Left lung (tissue), 10 donors: ENCODE data around the gene GRIA2. TPM values are rescaled to one million over a fixed set of nuclear protein-coding genes. Genes with fewer than 3 reads are reported as not detected.

Experiments used
- ATAC-seq: fragments of 200-7000 bp; cut with Tn5 transposase; one replicate; pipeline ENCODE4 v1.9.1; 2020; ENCODE audit warnings: moderate library complexity
- DNase-seq, 4 donors: peaks; one replicate each; pipeline ENCODE4 v3.0.0-alpha.2; 2013 to 2020
- H3K27ac ChIP-seq, 2 donors: fragments of 200-600 bp; sonication (generic) in 1 of 2; one replicate each; pipeline versions ENCODE4 v1.5.0 to v1.8.0; 2020 to 2021
- H3K27me3 ChIP-seq, 2 donors: fragments of 200-600 bp; sonication (generic) in 1 of 2; one replicate each; pipeline versions ENCODE4 v1.5.0 to v1.8.0; 2020 to 2021
- H3K36me3 ChIP-seq, 2 donors: fragments of 200-600 bp; sonication (generic) in 1 of 2; one replicate each; pipeline versions ENCODE4 v1.5.0 to v1.8.0; 2020 to 2021
- H3K4me1 ChIP-seq, 2 donors: fragments of 200-600 bp; one replicate each; pipeline ENCODE4 v1.8.0; 2021
- H3K4me3 ChIP-seq, 2 donors: fragments of 200-600 bp; sonication (generic) in 1 of 2; one replicate each; pipeline versions ENCODE4 v1.5.0 to v1.8.0; 2020 to 2021; ENCODE audit warnings: mild to moderate bottlenecking in 1 of 2
- H3K9me3 ChIP-seq, 2 donors: fragments of 200-600 bp; sonication (generic) in 1 of 2; one replicate each; pipeline versions ENCODE4 v1.5.0 to v1.8.0; 2020 to 2021
- intact Hi-C, 2 donors: fragments of 100-400 bp; cut with DNase I; formaldehyde crosslinking; loops; one replicate each; pipeline versions ENCODE4 v1.11.2 to v1.14.2; 2022
- polyA plus RNA-seq, 6 donors: library from polyadenylated mRNA; unstranded; fragments of 120-200 nt; gene quantifications; one replicate each; pipeline ENCODE4 v1.2.1, GENCODE V29; 2013; ENCODE audit not compliant: insufficient read length in 6 of 6
- total RNA-seq, 2 donors: library from RNA; stranded (reverse); fragmentation: NEBNext Ultra II Directional; extraction: Animal tissue kit (Norgen Biotek cat#: 25700); gene quantifications; one replicate each; pipeline ENCODE4 v1.2.1, GENCODE V29; 2021
- TF ChIP-seq, protein P1 (sequence below), 2 donors: fragments of 200-600 bp; sonication (generic) in 1 of 2; IDR thresholded peaks; one replicate each; pipeline versions ENCODE4 v1.5.0 to v1.8.0; 2021; ENCODE audit warnings: antibody characterized with exemption in 2 of 2
- donor health status: DM: no; HTN: yes; CAD: no.
- donor health status: DM: no; HTN: no; CAD: no.

Gene GRIA2
- total and polyA plus RNA-seq, 8 donors = 1.5 to 3.5 (median 1.9) TPM; not detected in 2

GRCh38 chr4:157304769-157305168 lies 84.2 kb downstream of the GRIA2 start:
- intact Hi-C loops = no loop called here

GRCh38 chr4:157312702-157313101 lies 92.2 kb downstream of the GRIA2 start:
- TF ChIP-seq, protein P1, sequence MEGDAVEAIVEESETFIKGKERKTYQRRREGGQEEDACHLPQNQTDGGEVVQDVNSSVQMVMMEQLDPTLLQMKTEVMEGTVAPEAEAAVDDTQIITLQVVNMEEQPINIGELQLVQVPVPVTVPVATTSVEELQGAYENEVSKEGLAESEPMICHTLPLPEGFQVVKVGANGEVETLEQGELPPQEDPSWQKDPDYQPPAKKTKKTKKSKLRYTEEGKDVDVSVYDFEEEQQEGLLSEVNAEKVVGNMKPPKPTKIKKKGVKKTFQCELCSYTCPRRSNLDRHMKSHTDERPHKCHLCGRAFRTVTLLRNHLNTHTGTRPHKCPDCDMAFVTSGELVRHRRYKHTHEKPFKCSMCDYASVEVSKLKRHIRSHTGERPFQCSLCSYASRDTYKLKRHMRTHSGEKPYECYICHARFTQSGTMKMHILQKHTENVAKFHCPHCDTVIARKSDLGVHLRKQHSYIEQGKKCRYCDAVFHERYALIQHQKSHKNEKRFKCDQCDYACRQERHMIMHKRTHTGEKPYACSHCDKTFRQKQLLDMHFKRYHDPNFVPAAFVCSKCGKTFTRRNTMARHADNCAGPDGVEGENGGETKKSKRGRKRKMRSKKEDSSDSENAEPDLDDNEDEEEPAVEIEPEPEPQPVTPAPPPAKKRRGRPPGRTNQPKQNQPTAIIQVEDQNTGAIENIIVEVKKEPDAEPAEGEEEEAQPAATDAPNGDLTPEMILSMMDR (IDR thresholded peaks at IDR 0.05) = no peak
- peaks cover 0 to 3% of the 10 kb centered on the region in 2 donors for H3K4me1 ChIP-seq
- DNase-seq = no peak
- intact Hi-C loops = no loop called here
- no peak for ATAC-seq
- H3K36me3 ChIP-seq = no peaks in the 10 kb centered on the region
- no peaks in the 10 kb centered on the region for H3K27me3 ChIP-seq
- no peak overlapping the region for H3K27ac ChIP-seq
- no peaks in the 10 kb centered on the region for H3K9me3 ChIP-seq
- H3K4me3 ChIP-seq = no peak overlapping the region

More at GRCh38 chr4:157304769-157305168, 84.2 kb downstream of the GRIA2 start:
- Histone ChIP-seq H3K4me1 (no peaks in the 10 kb centered on the region), H3K9me3 (no peaks in the 10 kb centered on the region), H3K27me3 (no peaks in the 10 kb centered on the region), H3K27ac (no peak overlapping the region), H3K4me3 (no peak overlapping the region), H3K36me3 (no peaks in the 10 kb centered on the region)
- DNase-seq (no peak), ATAC-seq (no peak)
- TF ChIP-seq, protein P1 (IDR thresholded peaks at IDR 0.05) = no peak

GRCh38 chr4:157314906-157315305 lies 94.4 kb downstream of the GRIA2 start:
- Histone ChIP-seq H3K27me3 (no peaks in the 10 kb centered on the region), H3K36me3 (no peaks in the 10 kb centered on the region), H3K9me3 (no peaks in the 10 kb centered on the region), H3K4me1 (peaks cover 0 to 3% of the 10 kb centered on the region in 2 donors), H3K4me3 (no peak overlapping the region), H3K27ac (no peak overlapping the region)
- TF ChIP-seq, protein P1 (IDR thresholded peaks at IDR 0.05) = no peak
- DNase-seq (no peak), ATAC-seq (no peak)
- intact Hi-C loops = no loop called here

DNA sequence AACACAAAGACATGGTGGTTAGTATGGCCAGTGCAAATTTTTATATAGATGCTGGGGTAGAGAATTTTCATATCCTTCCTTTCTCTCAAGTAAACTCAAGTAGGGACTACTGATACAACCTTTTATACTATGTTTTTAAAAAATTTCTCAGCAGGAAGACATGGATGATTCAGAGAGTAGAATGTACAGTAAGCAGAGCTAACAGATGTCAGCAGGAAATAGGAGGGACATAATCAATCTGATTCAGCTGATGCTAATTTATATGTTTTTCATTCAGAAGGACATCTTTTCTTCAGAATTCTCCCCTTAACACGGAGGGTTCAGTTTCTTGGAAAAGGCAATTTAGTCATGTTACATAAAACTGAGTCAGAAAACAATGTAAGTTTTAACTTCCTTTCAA lies 95.4 kb downstream of the GRIA2 start:
- H3K36me3 ChIP-seq = no peaks in the 10 kb centered on the region
- H3K27me3 ChIP-seq = no peaks in the 10 kb centered on the region
- no peaks in the 10 kb centered on the region for H3K9me3 ChIP-seq
- TF ChIP-seq, protein P1 (IDR thresholded peaks at IDR 0.05) = no peak
- ATAC-seq = no peak
- no peak overlapping the region for H3K27ac ChIP-seq
- no peak for DNase-seq
- H3K4me3 ChIP-seq = no peak overlapping the region
- H3K4me1 ChIP-seq = no peaks in the 10 kb centered on the region
- intact Hi-C loops = no loop called here

- TF ChIP-seq, protein P1 (IDR thresholded peaks at IDR 0.05) = no peak
- no peaks in the 10 kb centered on the region for H3K4me1 ChIP-seq
- no peaks in the 10 kb centered on the region for H3K9me3 ChIP-seq
- intact Hi-C loops = no loop called here
- no peak overlapping the region for H3K27ac ChIP-seq
- H3K4me3 ChIP-seq = no peak overlapping the region
- ATAC-seq = no peak
- H3K36me3 ChIP-seq = no peaks in the 10 kb centered on the region
- H3K27me3 ChIP-seq = no peaks in the 10 kb centered on the region
- no peak for DNase-seq
Measured at GRCh38 chr4:157320092-157320491, 99.6 kb downstream of the GRIA2 start.
